ENCODE measurements around the gene MYLK3. TPM values are rescaled to one million over a fixed set of nuclear protein-coding genes. Genes with fewer than 3 reads are reported as not detected.

Gene MYLK3
- total and polyA plus RNA-seq, 7 donors: 1.4 to 41.1 (median 13.2) TPM

DNA sequence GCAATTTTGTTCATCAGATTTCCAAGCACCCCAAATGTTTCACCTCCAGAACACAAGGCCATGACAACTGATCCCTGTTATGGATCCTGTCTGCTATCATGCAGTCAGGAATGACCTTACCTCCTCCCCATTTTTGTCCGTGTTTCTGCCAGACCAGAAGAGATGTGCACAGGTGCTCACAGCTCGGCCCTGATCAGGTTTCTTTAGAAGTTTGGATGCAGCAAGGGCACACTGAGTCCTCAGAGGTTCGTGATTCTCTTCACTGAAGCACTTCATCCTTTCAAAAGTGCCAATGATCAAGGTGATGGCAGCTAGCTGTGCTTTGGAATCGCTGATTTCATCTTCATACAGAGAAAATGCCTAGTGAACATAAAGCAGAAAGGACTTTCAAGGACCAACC lies 86.0 kb downstream of the MYLK3 start:
- Histone ChIP-seq H3K27me3 (ENCODE audit: insufficient read depth in 3 of 3, low read length in 2 of 3) (no peaks in the 10 kb centered on the region), H3K36me3 (ENCODE audit: insufficient read depth in 1 of 2, low read depth in 1 of 2) (peaks cover 3 to 94% of the 10 kb centered on the region in 2 donors), H3K9me3 (no peaks in the 10 kb centered on the region), H3K4me1 (peaks cover 3% of the 10 kb centered on the region), H3K27ac (no peak overlapping the region), H3K4me3 (no peak overlapping the region)
- intact Hi-C loops (cut with DNase I): no loop called here
- ATAC-seq (no peak), DNase-seq (no peak)
- TF ChIP-seq, protein P1, sequence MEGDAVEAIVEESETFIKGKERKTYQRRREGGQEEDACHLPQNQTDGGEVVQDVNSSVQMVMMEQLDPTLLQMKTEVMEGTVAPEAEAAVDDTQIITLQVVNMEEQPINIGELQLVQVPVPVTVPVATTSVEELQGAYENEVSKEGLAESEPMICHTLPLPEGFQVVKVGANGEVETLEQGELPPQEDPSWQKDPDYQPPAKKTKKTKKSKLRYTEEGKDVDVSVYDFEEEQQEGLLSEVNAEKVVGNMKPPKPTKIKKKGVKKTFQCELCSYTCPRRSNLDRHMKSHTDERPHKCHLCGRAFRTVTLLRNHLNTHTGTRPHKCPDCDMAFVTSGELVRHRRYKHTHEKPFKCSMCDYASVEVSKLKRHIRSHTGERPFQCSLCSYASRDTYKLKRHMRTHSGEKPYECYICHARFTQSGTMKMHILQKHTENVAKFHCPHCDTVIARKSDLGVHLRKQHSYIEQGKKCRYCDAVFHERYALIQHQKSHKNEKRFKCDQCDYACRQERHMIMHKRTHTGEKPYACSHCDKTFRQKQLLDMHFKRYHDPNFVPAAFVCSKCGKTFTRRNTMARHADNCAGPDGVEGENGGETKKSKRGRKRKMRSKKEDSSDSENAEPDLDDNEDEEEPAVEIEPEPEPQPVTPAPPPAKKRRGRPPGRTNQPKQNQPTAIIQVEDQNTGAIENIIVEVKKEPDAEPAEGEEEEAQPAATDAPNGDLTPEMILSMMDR (IDR thresholded peaks at IDR 0.05): no peak
- 34 to 56% (median 47%) methylated on average over 4 of the region's 4 CpGs for WGBS, 3 donors

DNA sequence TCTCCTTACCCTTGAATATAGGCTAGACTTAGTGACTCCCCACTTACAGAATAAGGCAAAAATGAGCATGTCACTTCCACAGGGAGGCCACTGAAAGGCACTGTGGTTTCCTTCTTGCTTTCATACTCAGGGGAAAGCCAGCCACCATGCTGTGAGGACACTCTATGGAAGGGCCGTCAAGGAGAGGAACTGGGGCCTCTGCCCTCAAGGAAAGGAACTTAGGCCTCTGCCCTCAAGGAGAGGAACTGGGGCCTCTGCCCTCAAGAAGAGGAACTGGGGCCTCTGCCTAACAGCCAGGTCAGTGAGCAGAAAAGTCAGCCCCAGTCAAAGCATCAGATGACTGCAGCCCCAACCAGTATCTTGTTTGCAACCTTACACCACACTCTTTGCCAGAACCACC lies 89.2 kb downstream of the MYLK3 start:
- TF ChIP-seq, protein P1 (IDR thresholded peaks at IDR 0.05): no peak
- Histone ChIP-seq H3K9me3 (no peaks in the 10 kb centered on the region), H3K27ac (no peak overlapping the region), H3K36me3 (ENCODE audit: insufficient read depth in 1 of 2, low read depth in 1 of 2) (peaks cover 3 to 66% of the 10 kb centered on the region in 2 donors), H3K4me1 (peaks cover 3% of the 10 kb centered on the region), H3K4me3 (no peak overlapping the region), H3K27me3 (ENCODE audit: insufficient read depth in 3 of 3, low read length in 2 of 3) (no peaks in the 10 kb centered on the region)
- DNase-seq: peak in 1 of 2 donors; percentile 21
- WGBS, 3 donors: 58 to 76% (median 67%) methylated on average over 1 of the region's 1 CpG
- intact Hi-C loops (cut with DNase I): no loop called here
- ATAC-seq: peak in 3 of 4 donors; percentile 24 to 56 (median 29)

Other genes with a start within 250 kb of the MYLK3 start
- 1 to 10 TPM in 1 of 4 donors, under 1 TPM in 3; 0.28 to 1.2 (median 0.42) TPM for gene SHCBP1, start 127.0 kb downstream of the MYLK3 start, total RNA-seq
- gene SHCBP1, start 127.0 kb downstream of the MYLK3 start, polyA plus RNA-seq: under 1 TPM; 0.18 to 0.46 (median 0.35) TPM
- 10 to 100 TPM; 29.9 to 49.8 (median 40.4) TPM for gene VPS35, start 59.2 kb downstream of the MYLK3 start, total RNA-seq
- 10 to 100 TPM; 22.8 to 47.0 (median 23.5) TPM for gene VPS35, start 59.2 kb downstream of the MYLK3 start, polyA plus RNA-seq
- gene ORC6, start 58.7 kb downstream of the MYLK3 start, total RNA-seq: under 1 TPM; 0.26 to 0.79 (median 0.34) TPM
- gene ORC6, start 58.7 kb downstream of the MYLK3 start, polyA plus RNA-seq: 1 to 10 TPM in 2 of 3 donors, under 1 TPM in 1; 0.70 to 2.5 (median 1.6) TPM
- 10 to 100 TPM; 18.2 to 29.4 (median 24.4) TPM for gene C16orf87, start 82.8 kb upstream of the MYLK3 start, total RNA-seq
- gene C16orf87, start 82.8 kb upstream of the MYLK3 start, polyA plus RNA-seq: 10 to 100 TPM in 1 of 3 donors, 1 to 10 TPM in 2; 5.8 to 23.4 (median 8.1) TPM
- gene GPT2, start 136.0 kb upstream of the MYLK3 start, total RNA-seq: 100 to 1,000 TPM in 1 of 4 donors, 10 to 100 TPM in 3; 27.7 to 110 (median 65.3) TPM
- 10 to 100 TPM; 25.7 to 52.5 (median 41.1) TPM for gene GPT2, start 136.0 kb upstream of the MYLK3 start, polyA plus RNA-seq
- 10 to 100 TPM; 64.3 to 96.4 (median 84.7) TPM for gene DNAJA2, start 225.3 kb upstream of the MYLK3 start, total RNA-seq
- gene DNAJA2, start 225.3 kb upstream of the MYLK3 start, polyA plus RNA-seq: 10 to 100 TPM; 68.7 to 78.5 (median 69.3) TPM